ENCODE results near the gene C5AR1.
A peak's percentile ranks its signal among the peaks of the same experiment; 100 is the strongest.
"Not testable (repeated sequence)": the region's sequence is repeated elsewhere in the genome, so short reads cannot be mapped to it uniquely, and the experiment has no call there.

The C5AR1 gene

GRCh38 chr19:47365455-47365854 lies 55.8 kb downstream of the C5AR1 start:
- DNase-seq (ENCODE audit: low read depth): not testable (repeated sequence)

DNA sequence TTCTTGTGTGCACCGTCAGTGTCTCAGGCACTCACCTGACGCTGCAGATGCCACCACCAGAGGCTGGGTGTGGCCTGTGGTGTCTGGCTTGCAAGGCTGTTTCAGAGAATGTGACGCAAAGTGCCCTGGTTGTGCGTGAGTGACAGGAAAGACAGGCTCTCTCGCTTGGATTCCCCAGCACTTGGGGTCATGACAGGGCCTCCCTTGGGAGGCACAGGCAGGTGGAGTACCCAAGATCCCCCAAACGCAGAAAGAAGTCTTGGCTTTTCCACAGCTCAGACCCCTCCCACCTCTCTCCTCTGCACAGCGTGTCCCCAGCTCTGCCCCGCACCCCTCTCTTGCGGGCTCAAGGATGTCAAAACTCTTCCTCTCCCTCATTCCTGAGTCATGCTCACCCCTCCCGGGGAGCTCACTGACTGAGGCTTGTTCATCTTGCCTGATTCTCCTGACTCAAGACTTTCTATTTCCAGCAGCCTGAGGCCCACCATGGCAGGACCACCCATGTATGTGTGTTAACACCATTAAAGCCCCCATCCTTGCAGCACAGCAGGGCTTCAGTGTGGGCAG lies 60.5 kb downstream of the C5AR1 start:
- DNase-seq (ENCODE audit: low read depth): peak; percentile 71

DNA sequence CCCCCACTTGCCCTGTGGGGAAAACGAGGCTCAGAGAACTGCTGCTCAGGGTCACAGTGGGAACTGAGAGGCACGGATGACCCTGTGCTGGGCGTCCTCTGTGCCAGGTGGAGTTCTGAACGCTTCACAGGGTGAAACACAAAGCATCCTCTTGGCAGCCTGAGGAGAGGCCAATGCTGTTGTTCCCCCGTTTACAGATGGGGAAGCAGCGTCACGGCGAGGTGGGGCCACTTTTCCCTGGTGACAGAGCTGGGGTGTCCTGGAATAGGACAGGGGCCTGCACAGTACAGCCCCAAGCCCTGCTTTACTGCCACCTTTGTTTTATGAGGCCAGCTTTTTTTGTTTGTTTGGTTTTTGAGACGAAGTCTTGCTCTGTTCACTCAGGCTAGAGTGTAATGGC lies 61.6 kb downstream of the C5AR1 start:
- DNase-seq (ENCODE audit: low read depth): no peak

Measured in stromal cell of bone marrow (primary cell).